NOMO-1 treated with dmso at 0.1 percent for 144 hours (cell line): ENCODE measurements around the gene PLAC8L1.
"Not testable (repeated sequence)": the region's sequence is repeated elsewhere in the genome, so short reads cannot be mapped to it uniquely, and the experiment has no call there.

ENCODE experiments used
- DNase-seq: peaks from one replicate; lab custom pipeline; 2025; ENCODE audit not compliant: unreplicated experiment; lab: John Stamatoyannopoulos, UW

PLAC8L1 gene, protein sequence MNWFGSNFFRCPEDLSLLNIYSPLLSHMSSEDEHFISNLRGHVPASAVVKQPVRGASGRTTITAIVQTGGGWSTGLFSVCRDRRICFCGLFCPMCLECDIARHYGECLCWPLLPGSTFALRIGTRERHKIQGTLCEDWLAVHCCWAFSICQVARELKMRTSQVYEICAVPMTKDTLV

DNA sequence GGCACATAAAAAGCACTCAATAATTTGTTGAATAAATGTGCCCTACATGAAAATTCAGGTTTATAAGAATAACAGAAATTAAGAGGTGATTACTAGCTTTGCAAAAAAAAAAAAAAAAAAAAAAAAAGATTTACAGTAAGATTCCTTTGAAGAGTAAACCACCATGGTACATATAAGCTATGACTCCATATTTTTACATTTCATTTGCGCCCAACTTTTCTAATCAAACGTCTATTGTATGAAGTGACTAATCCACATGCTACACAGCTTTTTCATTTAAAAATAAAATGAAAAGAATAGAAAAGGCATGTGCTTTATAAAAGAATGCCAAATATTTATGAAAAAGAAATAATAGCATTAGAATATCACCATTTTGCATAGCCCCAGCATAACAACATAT lies at the start of gene PLAC8L1:
PLAC8L1 (minus strand) TSS at position 101 of the 400 bp plus-strand sequence. CDS start 1,266 bp downstream, outside the sequence.
- DNase-seq = no peak

DNA sequence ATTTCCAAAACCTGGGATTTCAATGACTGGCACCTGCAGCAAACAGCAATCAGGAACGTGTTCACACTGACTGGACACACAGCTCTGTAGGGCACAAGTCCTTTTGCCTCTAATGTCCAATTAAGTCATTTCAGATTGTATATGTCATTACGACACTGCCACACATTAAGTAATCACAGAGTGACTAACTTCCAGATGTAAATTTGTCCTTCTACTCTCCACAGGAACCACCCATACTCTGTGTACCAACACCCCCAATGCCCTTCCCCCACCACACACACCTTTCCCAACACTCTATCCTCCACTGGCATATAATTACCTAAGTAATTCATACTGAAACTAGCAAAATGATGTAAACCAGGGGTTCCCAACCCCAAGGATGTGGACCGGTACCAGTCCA lies 46.6 kb upstream of the PLAC8L1 start:
- DNase-seq = no peak

- DNase-seq = no peak
Observed at GRCh38 chr5:146137967-146138403, 32.6 kb upstream of the PLAC8L1 start.

DNA sequence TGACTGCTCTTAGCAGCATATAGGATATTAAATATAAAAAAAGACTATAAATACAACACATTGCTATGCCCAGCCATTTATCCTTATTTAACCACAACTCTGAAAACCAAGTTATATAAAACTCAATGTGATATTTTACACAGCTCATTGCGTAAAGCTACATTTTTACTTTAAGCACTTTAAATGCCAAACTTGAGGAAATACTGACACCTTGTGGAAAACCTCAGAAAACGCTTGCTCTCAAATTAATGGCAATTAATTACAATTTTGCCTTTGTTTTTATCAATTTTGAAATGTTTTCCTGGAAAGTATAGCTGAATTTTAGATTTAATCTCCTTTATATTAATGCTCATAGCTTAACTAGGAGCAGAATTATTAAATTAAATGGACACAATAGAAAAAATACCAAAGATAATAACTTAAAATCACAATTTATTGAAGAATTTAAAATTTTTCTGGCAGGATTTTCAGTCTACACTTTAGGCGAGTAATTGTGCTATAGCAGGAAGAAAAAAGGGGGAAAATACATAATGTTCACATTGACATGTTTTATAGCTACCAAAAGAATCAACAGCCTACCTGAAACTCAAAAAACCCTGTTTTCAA lies 25.2 kb upstream of the PLAC8L1 start:
- no peak for DNase-seq

- DNase-seq = no peak
Observed at GRCh38 chr5:146126068-146126467, 20.7 kb upstream of the PLAC8L1 start.

DNA sequence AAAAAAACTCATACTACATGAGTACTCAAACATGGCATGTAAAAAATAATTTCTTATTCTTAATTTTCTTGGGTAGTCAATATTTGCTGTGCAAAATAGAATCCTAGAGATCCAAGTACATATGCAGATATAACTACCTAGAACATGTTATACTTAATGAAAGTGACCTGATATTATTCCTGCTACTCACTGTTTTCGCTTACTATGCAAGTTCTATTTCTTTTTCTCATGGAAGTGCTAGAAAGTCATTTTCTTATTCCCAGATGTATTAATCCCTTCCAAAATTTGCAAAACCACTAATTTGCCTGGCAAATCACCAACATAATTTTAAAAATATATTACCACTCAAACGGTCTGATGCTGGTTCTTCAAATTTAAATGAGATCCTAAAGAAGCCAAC lies 19.2 kb upstream of the PLAC8L1 start:
- DNase-seq = no peak

- DNase-seq = not testable (repeated sequence)
Observed at GRCh38 chr5:146121451-146121850, 16.1 kb upstream of the PLAC8L1 start.

GRCh38 chr5:146118322-146118721 lies 12.9 kb upstream of the PLAC8L1 start:
- DNase-seq = no peak

DNA sequence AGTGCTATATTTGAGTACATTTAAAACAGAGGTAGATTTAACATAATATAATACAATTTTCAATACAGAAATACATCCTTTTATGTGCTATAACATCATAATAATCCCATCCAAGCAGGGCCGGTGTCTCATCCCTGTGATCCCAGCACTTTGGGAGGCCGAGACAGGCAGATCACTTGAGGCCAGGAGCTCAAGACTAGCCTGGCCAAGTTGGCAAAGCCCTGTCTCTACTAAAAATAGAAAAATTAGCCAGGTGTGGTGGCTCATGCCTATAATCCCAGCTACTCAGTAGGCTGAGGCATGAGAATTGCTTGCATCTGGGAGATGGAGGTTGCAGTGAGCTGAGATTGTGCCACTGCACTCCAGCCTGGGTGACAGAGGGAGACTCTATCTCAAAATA lies 11.8 kb upstream of the PLAC8L1 start:
- not testable (repeated sequence) for DNase-seq

DNA sequence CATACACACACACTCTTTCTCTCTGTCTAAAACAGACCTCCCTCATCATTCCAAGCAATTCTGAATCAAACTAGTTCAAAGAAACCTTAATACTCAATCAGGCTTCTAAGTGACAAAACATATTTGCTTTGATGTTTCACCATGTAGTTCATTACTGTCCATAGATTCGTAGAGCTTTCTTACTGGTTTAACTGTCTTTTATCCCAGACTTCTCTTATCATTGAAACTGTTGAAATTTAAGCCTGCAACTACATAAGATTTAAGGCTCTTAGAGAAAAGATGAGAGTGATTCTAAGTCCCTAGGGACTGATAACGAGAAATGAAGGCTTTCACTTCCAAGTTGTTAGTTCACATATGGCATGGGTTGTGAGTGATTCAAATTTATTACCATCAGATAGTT lies 11.0 kb upstream of the PLAC8L1 start:
- no peak for DNase-seq

- no peak for DNase-seq
Observed at GRCh38 chr5:146112476-146112875, 7.1 kb upstream of the PLAC8L1 start.

- DNase-seq = no peak
Observed at GRCh38 chr5:146111409-146111808, 6.0 kb upstream of the PLAC8L1 start.

DNA sequence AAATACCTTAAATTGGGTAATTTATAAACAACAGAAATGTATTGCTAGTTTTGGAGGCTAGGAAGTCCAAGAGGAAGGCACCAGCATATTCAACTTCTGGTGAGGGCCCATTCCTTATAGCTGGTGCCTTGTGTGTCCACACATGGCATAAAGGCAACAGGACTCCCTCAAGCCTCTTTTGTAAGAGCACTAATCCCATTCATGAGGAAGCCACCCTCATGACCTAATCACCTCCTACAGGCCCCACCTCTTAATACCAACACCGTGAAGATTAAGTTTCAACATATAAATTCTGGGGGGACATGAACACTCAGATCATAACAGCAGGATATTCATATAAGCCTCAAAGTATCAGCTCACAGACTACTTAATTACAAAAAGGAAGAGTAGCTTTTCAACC lies 4.0 kb upstream of the PLAC8L1 start:
- DNase-seq = no peak

DNA sequence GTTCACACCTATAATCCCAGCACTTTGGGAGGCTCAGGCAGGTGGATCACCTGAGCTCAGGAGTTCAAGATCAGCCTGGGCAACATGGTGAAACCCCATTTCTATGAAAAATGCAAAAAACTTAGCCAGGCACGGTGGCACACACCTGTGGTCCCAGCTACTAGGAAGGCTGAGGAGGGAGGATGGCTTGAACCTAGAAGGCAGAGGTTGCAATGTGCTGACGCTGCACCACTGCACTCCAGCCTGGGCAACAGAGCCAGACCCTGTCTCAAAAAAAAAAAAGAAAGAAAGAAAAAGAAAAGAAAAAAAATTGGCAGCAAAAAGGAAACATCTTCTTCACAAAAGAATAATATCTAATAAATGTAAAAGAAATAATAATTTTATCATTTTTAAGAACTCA lies 3.5 kb upstream of the PLAC8L1 start:
- not testable (repeated sequence) for DNase-seq

- no peak for DNase-seq
Observed at GRCh38 chr5:146107901-146108300, 2.5 kb upstream of the PLAC8L1 start.

GRCh38 chr5:146103594-146103993 lies 1.8 kb downstream of the PLAC8L1 start:
- no peak for DNase-seq

- DNase-seq = no peak
Observed at GRCh38 chr5:146101646-146102045, 3.7 kb downstream of the PLAC8L1 start.

DNA sequence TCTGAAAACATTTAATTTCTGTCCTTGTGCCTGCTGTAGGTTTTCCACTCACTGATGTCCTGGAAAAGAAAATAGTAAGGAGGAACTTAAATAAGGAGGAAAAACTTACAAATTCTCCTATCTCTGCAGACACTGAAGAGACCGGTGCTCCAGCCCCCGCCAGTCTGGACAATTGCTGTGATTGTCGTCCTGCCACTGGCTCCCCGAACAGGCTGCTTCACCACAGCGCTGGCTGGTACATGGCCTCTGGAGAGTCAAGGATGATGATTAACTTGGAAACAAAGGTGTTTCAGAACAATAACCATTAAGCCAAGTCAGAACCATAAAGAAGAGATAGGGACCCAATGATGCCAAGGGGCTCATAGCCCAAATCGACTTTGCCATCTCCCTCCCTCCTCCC lies 7.3 kb downstream of the PLAC8L1 start:
- no peak for DNase-seq

DNA sequence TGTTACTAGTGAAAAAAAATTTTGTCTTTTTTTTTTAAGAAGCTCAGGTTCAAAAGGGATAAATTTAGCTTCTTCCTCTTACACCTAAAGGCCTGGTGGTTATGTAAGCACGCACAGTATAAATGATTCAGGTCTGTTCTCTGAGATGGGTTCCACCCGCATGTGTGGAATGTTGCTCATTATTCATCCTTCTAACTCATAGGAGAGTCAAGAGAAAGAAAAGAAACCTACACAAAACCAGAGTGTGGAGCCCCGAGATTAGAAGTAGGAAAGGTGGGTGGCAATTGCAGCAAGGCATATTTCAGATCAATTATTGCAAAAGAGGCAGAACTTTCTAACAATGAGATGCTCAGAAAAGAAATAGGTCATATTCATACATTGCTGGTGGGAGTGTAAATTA lies 13.5 kb downstream of the PLAC8L1 start:
- DNase-seq = no peak

DNA sequence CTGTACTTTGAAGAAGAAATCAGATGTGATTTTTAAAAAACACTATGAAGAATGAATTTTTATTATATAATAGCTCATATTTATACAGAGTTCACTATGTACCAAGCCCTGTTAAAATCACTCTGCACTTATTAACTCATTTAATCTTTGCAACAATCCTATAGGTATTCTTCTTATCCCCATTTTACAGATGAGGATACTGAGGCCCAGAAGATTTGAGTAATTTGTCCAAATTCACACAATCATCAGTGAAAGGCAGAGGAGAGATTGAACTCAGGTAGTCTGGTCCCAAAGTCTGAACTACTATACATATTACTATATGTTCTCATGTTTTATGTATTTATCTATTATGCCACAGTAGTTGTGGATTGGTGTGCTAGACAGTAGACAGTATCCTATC lies 16.1 kb downstream of the PLAC8L1 start:
- no peak for DNase-seq

GRCh38 chr5:146088098-146088497 lies 17.3 kb downstream of the PLAC8L1 start:
- no peak for DNase-seq

DNA sequence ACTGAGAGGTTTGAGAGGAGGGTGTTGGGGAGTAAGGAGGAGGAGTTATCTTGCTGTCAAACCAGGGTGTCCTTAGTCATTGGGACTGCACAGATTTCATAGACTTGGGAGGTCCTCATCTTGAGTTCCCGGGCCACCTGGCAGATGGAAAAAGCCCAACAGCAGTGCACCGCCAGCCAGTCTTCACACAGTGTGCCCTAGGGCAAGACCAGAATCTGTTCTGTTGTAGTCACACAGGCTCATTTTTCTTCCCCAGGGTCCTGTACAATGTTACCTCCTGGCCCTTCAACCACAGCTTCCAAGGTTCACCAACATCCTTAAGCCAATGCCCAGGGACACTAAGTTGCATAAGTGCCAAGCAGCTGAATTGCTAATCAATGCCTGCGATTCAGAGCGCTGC lies 21.0 kb downstream of the PLAC8L1 start:
- DNase-seq = no peak

- no peak for DNase-seq
Observed at GRCh38 chr5:146082798-146083197, 22.6 kb downstream of the PLAC8L1 start.
